Activated CD8-positive, alpha-beta memory T cell treated with anti-CD3 and anti-CD28 coated beads for 36 hours (primary cell): ENCODE data around the gene CT47C1. TPM values are rescaled to one million over a fixed set of nuclear protein-coding genes. Genes with fewer than 3 reads are reported as not detected.

ENCODE experiments used
- CTCF ChIA-PET: fragments of 350-600 bp; sonication (Branson Sonifier 250); formaldehyde crosslinking; loops from one replicate; lab custom pipeline; 2021; ENCODE audit warnings: antibody characterized with exemption; lab: Charles Lee
- POLR2A ChIA-PET: fragments of 350-600 bp; sonication (Branson Sonifier 250); formaldehyde crosslinking; loops from one replicate; lab custom pipeline; 2021; ENCODE audit warnings: antibody characterized with exemption; lab: Charles Lee
- total RNA-seq, 2 experiments: library from RNA; stranded (reverse); gene quantifications; one replicate each; pipeline ENCODE4 v1.2.3, GENCODE V29; 2021

Gene CT47C1
- total RNA-seq, 2 experiments from 2014 or later, result not detected

DNA sequence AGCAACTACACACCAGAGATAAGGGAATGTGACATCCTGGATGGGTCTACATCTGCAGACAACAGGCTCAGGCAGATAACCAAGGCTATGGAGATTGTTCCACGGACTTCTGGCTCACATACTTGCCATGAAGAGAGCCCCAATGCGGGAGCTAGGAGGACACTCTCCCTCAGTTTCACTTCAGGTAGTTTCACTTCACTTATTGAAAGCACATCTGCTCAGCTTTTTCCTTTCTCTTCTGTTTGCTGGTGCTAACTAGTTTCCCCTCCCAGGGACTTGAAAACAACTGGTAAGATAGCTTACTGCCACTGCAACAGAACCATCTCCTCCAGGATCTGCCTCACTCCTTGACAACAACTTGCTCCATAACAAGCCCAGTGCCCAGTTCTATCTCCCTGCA is 1.4 kb upstream of the CT47C1 start:
- ChIA-PET POLR2A (no interaction called here), CTCF (no interaction called here)

- CTCF ChIA-PET, result no interaction called here
- POLR2A ChIA-PET, result no interaction called here
Observed at GRCh38 chrX:119073200-119073905, 560 bp downstream of the CT47C1 start.

DNA sequence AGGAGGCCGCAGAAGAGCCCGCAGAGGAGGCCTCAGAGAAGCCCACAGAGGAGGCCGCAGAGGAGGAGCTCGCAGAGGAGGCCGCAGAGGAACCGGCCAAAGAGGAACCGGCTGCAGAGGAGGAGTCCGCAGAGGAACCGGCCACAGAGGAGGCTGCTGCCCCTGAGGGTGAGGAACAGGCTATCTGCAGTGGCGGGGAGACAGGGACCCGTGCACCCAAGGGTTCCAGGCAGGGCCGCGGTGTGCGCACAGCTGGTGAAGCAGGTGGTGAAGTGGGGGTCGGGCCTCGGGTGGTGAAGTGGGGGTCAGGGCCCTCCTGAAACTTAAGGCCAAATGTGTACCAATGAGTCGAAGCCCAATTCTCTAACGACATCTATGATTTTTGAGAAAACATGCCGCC is 1.1 kb downstream of the CT47C1 start:
- POLR2A ChIA-PET, result no interaction called here
- CTCF ChIA-PET, result no interaction called here

DNA sequence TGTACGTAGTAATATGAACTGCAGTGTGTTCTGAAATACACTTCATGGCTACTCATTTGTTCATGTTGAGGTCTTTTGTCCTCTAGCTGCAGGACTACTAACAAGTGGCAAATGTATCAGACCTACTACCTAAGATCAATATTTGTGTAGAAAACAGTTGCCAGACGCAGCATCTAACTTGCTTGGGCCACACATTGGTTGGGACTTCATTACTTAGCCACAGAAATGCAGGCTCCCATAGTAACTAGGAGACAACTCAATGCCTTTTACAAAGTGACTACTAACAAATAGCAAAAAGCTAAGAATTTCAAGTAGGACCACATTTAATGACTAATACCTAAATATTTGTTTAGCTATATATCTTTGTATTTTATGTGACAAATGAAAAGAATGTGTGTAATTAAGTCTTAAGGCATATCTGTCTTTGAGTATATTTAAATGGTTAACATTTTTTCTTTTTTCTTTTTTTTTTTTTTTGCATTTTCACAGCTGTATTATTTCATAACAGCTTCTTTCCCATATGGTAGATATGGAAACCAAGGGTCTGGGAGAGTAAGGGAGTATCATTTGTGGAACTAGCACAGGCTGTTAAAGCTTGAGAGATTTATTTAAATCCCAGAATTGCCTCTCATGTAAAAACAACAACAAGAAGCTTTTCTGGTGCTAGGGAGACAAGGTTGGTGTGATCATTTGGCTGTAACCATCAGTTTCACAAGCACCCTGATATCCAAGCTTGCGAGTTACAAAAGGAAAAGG is 2.7 kb downstream of the CT47C1 start:
- ChIA-PET POLR2A (no interaction called here), CTCF (no interaction called here)

DNA sequence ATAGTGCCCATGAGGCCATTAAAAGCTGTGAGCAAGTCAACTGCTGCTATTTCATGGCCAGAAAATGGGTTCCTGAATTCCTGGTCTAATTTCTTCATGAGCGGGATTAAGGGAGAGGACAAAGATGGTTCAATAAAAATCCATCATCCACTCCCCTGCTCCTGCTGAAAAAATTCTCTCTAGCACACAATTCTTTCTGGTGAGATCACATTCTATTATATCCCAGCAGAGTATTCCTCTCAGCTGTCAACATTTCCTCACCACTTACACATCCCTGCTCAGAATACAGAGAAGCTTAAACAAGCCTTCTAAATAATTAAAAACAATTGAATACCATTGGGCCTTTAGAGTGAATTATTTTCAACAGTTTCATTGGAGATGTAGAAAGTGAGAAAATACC is 9.5 kb downstream of the CT47C1 start:
- CTCF ChIA-PET, result no interaction called here

DNA sequence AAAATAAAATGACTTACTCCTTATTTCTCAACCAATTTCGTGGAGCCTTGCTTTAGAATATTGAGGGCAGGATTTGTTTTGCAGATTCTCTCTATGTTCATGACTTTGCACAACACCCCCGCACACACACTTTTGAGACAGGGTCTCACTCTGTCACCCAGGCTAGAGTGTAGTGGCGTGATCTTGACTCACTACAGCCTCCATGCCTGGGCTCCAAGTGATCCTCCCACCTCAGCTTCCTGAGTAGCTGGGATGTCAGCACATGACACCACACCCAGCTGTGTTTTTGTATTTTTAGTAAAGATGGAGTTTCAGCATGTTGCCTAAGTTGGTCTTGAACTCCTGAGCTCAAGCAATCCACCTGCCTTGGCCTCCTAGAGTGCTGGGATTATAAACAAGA is 12.0 kb downstream of the CT47C1 start:
- CTCF ChIA-PET, result no interaction called here
- POLR2A ChIA-PET, result no interaction called here

More for the DNA sequence above, 9.5 kb downstream of the CT47C1 start:
- POLR2A ChIA-PET, result no interaction called here

DNA sequence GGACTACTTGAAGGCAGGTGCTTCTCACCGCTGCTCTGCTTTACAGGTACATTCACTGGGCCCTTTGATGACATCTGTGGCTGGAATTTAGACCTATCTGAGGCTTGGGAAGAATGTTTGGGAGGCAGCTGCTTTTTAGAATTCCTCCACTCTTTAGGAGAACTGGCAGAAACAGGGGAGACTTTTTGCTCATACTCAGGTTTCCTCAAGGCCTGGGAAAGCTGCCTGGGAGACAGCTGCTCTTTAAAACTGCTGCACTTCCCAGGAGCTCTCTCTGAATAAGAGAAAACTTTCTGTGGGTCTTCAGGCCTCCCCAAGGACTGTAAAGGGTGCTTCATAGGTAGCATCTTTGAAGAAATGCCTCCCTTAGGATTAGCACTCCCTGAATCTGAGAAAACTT is 14.3 kb downstream of the CT47C1 start:
- ChIA-PET POLR2A (no interaction called here), CTCF (no interaction called here)

DNA sequence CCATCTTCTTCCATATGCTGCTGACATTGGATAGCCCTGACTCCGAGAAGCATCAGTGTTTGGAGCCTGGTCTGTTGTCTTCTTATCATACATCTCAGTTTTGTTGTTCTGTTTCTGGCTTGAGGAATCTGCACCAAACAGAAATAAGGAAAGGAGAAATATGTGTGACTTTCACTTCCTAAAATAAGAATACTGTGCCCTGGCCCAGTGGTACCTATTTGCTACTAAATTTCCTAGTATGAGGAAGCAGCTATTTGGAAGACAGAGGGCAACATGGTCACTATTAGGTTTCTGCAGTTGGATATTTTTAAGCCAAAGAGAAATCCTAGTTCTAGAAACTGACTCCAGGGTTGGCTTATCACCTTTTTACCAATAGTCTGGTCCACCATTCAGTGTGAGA is 16.8 kb downstream of the CT47C1 start:
- POLR2A ChIA-PET, result no interaction called here
- CTCF ChIA-PET, result no interaction called here

- ChIA-PET CTCF (no interaction called here), POLR2A (no interaction called here)
Observed at GRCh38 chrX:119090627-119091026, 17.8 kb downstream of the CT47C1 start.

GRCh38 chrX:119093991-119094735 is 21.4 kb downstream of the CT47C1 start:
- ChIA-PET POLR2A (no interaction called here), CTCF (no interaction called here)

- CTCF ChIA-PET, result no interaction called here
- POLR2A ChIA-PET, result no interaction called here
Observed at GRCh38 chrX:119094819-119095218, 22.0 kb downstream of the CT47C1 start.

DNA sequence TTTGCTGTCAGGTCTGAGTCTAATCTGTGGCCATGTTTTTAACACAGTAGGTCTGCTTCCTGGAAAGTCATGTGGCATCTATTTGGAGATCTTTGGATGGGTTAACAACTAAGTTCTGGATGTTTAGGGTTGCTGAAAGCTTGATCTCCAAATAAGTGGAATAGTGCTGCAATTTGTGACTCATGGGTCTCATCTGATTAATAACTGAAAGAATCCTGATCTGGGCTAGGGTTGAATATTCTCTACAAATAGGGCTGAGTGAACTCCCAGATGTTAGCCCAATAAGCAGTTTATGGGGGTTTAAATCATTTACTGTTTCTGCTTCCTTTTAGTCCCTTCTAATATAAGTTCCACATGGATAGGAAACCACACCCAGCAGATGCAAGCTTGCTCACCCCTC is 23.1 kb downstream of the CT47C1 start:
- POLR2A ChIA-PET, result no interaction called here
- CTCF ChIA-PET, result no interaction called here

GRCh38 chrX:119101168-119101567 is 28.4 kb downstream of the CT47C1 start:
- CTCF ChIA-PET, result no interaction called here
- POLR2A ChIA-PET, result no interaction called here

GRCh38 chrX:119105826-119106225 is 33.0 kb downstream of the CT47C1 start:
- ChIA-PET CTCF (no interaction called here), POLR2A (no interaction called here)

DNA sequence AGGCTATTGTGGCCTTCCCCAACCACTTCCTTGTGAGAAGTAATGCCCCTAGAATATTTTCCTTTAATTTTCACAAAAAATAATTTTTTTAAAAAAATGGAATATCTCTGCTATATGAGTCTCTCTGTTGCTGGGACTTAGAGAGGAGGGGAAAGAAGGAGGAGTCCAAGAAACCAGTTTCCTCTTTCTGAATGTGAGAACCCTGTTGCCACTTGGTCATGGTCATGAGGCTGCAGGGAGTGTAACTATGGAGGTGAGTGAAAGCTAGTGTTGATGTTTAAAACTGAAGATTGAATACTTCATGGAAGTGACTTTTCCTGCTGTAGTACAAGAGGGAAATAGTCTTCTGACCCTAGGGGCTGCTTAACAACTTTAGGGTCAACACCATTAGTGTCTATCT is 34.4 kb downstream of the CT47C1 start:
- CTCF ChIA-PET, result no interaction called here
- POLR2A ChIA-PET, result no interaction called here

DNA sequence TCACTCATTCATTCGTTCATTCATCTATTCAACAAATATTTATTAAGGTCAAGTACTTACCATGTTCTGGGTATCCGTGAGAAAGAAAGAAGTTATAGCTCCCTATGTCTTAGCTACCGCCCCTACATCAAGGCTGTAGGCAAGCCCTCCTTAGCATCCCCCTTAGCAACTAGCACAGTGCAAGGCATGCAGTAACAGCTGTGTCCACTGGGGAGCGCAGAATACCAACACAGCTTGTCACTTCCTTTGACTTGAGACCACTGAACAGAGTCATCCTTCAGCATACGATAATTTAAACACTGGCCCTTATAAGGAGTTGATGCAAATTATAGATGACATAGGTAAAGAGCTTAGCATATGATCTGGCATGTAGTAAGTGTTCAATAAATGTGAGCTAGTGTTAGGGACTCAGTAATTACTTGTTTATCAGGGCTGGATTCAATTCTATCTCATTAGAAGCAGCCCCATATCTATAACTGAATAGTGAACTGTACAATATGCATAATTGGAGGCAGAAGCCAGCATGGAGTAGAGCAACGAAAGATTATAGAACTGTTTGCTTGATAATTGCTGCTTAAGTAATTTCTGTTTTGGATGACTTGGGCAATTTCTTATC is 46.1 kb downstream of the CT47C1 start:
- CTCF ChIA-PET, result interaction anchor here (1.1 to 1.5 kb wide), 2 partner anchors 9 to 102 kb away, joined by 3 to 4 read pairs; partner anchors contain the start of gene KIAA1210
- POLR2A ChIA-PET, result no interaction called here

DNA sequence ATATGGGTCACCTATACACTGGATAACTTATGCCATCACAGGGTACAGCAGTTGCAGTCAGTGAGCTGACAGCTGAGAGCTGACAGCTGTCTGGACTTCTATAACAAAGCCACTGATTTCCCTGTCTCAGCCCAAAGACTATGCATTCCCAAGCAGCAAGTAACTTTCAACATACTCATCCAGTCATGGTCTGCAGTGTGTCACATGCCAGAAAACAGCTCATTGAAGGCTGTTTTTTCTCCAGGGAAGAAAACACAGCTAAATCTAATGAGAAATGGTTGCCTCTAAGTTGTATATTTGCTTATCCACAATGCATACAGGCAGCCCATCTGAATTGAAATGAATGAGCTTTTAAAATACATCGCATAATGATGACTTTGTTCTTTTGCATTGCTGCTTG is 48.5 kb downstream of the CT47C1 start:
- POLR2A ChIA-PET, result no interaction called here
- CTCF ChIA-PET, result no interaction called here
